Small intestine (tissue), 7 donors: ENCODE measurements around the gene SETBP1. TPM values are rescaled to one million over a fixed set of nuclear protein-coding genes. Genes with fewer than 3 reads are reported as not detected.
"Not testable (repeated sequence)": the region's sequence is repeated elsewhere in the genome, so short reads cannot be mapped to it uniquely, and the experiment has no call there.

Experiments used
- DNase-seq, 2 donors: peaks; one replicate each; pipeline versions ENCODE4 v3.0.0 to v3.0.0-alpha.2; 2013
- FAIRE-seq: peaks from 2 replicates; lab custom pipeline; 2012; peaks lifted over from hg19 to GRCh38; lab: Jason Lieb, UNC
- H3K27ac ChIP-seq, 3 donors: one replicate each; pipeline ENCODE4 v1.5.1; 2013; ENCODE audit warnings: low read length in 2 of 3, mild to moderate bottlenecking in 2 of 3, control low read depth in 1 of 3, inconsistent platforms in 1 of 3, low read depth in 1 of 3, moderate library complexity in 1 of 3
- H3K27me3 ChIP-seq, 3 donors: one replicate each; pipeline ENCODE4 v1.6.1; 2013; ENCODE audit warnings: low read length in 3 of 3, inconsistent platforms in 1 of 3; ENCODE audit not compliant: control insufficient read depth in 3 of 3, insufficient read depth in 3 of 3
- H3K36me3 ChIP-seq, 3 donors: one replicate each; pipeline ENCODE4 v1.6.1; 2013; ENCODE audit warnings: low read length in 3 of 3, inconsistent platforms in 1 of 3, low read depth in 1 of 3, mild to moderate bottlenecking in 1 of 3, moderate library complexity in 1 of 3; ENCODE audit not compliant: control insufficient read depth in 3 of 3, insufficient read depth in 2 of 3
- H3K4me1 ChIP-seq, 3 donors: one replicate each; pipeline ENCODE4 v1.6.1; 2013; ENCODE audit warnings: low read length in 2 of 3, inconsistent platforms in 1 of 3, low read depth in 1 of 3, mild to moderate bottlenecking in 1 of 3, moderate library complexity in 1 of 3; ENCODE audit not compliant: control insufficient read depth in 3 of 3, insufficient read depth in 2 of 3
- H3K4me3 ChIP-seq, 3 donors: one replicate each; pipeline ENCODE4 v1.5.1; 2013; ENCODE audit warnings: low read length in 3 of 3, control low read depth in 1 of 3, inconsistent platforms in 1 of 3, low read depth in 1 of 3, mild to moderate bottlenecking in 1 of 3, moderate library complexity in 1 of 3
- H3K9me3 ChIP-seq, 2 donors: one replicate each; pipeline ENCODE4 v1.6.1; 2013; ENCODE audit warnings: low read depth in 1 of 2, low read length in 1 of 2; ENCODE audit not compliant: control insufficient read depth in 2 of 2, insufficient read depth in 1 of 2
- WGBS, 3 donors: extraction: QIAGEN DNeasy Blood & Tissue Kit; methylation state at CpG; one replicate each; pipeline ENCODE4 v1.1.7; 2013; 5-methylcytosine and 5-hydroxymethylcytosine counted together
- polyA plus RNA-seq, 4 donors: library from polyadenylated mRNA; stranded (reverse) in 3 of 4; unstranded in 1 of 4; fragments of 200-250 nt in 3 of 4; fragments of 120-200 nt in 1 of 4; gene quantifications; one replicate each; pipeline versions ENCODE4 v1.2.1 to v1.2.3, GENCODE V29; 2013
- donor health status: healthy with polysubstance abuse.
- donor health status: control.
- donor health status: control.
- donor health status: Bipolar disorder and iron deficiency.
- donor health status: healthy.

SETBP1 gene
- polyA plus RNA-seq, 4 donors = 0.54 to 5.8 (median 1.8) TPM; not detected in 1

DNA sequence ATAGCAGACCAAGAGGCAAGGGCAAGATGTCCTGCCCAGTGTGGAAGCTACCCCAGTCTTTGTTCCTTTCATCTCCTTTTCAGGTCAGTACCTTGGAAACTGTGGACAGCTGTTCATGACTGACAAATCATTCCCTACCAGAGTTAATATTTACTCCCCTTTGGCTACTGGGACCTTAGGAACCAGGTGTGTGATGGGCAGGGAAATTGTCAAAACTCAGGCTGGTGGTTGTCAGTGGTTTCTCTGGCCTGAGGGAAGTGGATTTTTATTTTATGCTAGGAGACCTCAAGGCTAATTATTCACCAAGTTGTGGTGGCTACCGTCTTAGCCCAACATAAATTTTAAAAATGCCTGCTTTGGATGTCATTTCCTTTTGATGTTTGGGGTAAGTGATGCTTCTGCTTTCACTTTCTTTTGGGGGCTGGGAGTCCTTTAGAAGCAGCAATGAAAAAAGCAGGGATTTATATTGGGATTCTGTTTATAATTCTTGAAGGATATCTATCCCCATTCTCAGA lies 119.3 kb downstream of the SETBP1 start:
- no peak for FAIRE-seq
- peaks cover 0 to 67% (median 2%) of the 10 kb centered on the region in 3 donors for H3K4me1 ChIP-seq
- H3K36me3 ChIP-seq = no peaks in the 10 kb centered on the region

GRCh38 chr18:44800766-44801165 lies 120.1 kb downstream of the SETBP1 start:
- 95 to 97% (median 95%) methylated on average over 8 of the region's 8 CpGs for WGBS, 3 donors
- H3K4me1 ChIP-seq = peaks cover 0 to 71% (median 2%) of the 10 kb centered on the region in 3 donors
- not testable (repeated sequence) for FAIRE-seq

More for the DNA sequence above, 119.3 kb downstream of the SETBP1 start:
- WGBS, 3 donors = 7 to 56% (median 19%) methylated on average over 1 of the region's 1 CpG
- Histone ChIP-seq H3K9me3 (no peaks in the 10 kb centered on the region), H3K27ac (no peak overlapping the region), H3K4me3 (no peak overlapping the region), H3K27me3 (no peaks in the 10 kb centered on the region)
- no peak for DNase-seq

DNA sequence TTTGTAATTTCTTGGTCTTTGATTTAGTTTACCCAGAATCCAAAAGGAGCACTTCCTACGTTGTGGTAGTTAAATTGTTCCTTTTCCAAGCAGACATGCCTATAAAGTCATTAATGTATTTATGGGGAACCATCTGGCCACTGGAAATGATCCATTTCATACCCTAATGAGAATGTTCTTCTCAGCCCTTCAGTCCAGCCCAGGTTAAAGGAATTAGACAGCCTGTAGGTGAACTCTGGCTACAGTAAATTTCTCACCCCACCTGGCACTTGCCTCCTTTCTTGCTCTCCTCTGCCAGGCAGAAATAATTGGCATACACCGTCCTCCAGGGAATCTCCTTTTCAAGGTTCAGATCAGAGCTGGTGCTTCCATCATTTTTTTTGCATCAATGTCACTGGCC lies 121.1 kb downstream of the SETBP1 start:
- Histone ChIP-seq H3K27me3 (no peaks in the 10 kb centered on the region), H3K27ac (no peak overlapping the region), H3K9me3 (no peaks in the 10 kb centered on the region), H3K4me3 (no peak overlapping the region), H3K4me1 (peaks cover 0 to 65% (median 4%) of the 10 kb centered on the region in 3 donors), H3K36me3 (no peaks in the 10 kb centered on the region)
- 75 to 82% (median 81%) methylated on average over 2 of the region's 2 CpGs for WGBS, 3 donors
- DNase-seq = no peak
- no peak for FAIRE-seq

More at GRCh38 chr18:44800766-44801165, 120.1 kb downstream of the SETBP1 start:
- not testable (repeated sequence) for DNase-seq, H3K9me3 ChIP-seq, H3K36me3 ChIP-seq, H3K27ac ChIP-seq, H3K4me3 ChIP-seq, H3K27me3 ChIP-seq

DNA sequence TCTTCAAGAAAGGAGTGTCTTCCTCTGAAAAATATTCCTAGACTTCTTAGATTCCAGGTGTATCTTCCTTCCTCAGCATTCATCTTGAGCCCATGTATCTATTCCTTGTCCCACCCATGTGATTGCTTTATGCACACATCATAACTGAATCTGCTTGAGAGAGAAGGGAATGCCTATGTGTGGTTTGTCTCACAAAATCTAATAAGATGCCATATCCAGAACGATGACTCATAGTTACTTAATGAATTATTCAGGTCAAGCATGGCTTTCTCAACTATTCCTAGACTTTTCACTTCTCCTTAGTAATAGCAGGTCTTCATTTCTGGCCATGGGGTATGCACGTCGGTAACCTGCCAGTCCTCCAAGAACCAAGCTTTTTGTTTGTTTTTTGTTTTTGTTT lies 121.8 kb downstream of the SETBP1 start:
- Histone ChIP-seq H3K4me3 (no peak overlapping the region), H3K9me3 (no peaks in the 10 kb centered on the region), H3K4me1 (peaks cover 0 to 60% (median 6%) of the 10 kb centered on the region in 3 donors), H3K36me3 (no peaks in the 10 kb centered on the region), H3K27ac (peak overlapping the region in 2 of 3 donors; percentile 74 to 82), H3K27me3 (no peaks in the 10 kb centered on the region)
- WGBS, 3 donors = 75 to 82% (median 78%) methylated on average over 3 of the region's 3 CpGs
- no peak for DNase-seq
- no peak for FAIRE-seq

DNA sequence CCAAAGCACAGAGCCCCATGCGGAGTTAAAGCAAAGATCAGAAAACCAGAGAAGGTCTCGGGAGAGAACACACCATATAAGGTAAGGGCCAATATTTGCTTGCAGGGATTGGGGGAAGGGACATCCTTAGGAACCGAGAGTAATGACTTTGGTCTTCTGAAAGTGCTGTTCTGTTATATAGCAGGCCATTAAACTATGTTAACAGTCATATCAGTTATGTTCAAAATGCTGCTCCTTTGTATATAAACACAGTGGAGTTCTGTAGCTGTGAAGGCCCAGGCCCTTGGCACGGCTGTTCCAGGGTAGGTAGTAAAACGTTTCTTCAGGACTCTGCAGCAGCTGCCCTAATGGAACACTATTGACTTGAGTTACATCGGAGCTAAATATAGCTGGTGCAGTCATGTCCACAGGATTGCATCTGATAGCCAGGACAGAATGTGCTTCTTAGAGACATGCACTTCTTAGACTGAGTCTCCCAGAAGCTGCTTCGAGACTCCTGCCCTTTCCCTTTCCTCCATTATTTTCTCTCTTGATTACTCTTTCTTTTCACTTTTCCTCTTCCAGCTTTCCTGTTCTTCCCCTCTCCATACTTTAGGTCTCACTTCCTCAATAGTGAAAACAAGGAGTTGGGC lies 122.4 kb downstream of the SETBP1 start:
- H3K27me3 ChIP-seq = no peaks in the 10 kb centered on the region
- H3K27ac ChIP-seq = peak overlapping the region in 2 of 3 donors; percentile 74 to 82
- FAIRE-seq = no peak
- H3K9me3 ChIP-seq = peaks cover 0 to 2% of the 10 kb centered on the region in 2 donors
- H3K4me1 ChIP-seq = peaks cover 0 to 60% (median 6%) of the 10 kb centered on the region in 3 donors
- peak; percentile 62 to 85 for DNase-seq
- H3K36me3 ChIP-seq = no peaks in the 10 kb centered on the region
- no peak overlapping the region for H3K4me3 ChIP-seq
- 22 to 40% (median 32%) methylated on average over 7 of the region's 7 CpGs for whole genome bisulfite sequencing, 3 donors

DNA sequence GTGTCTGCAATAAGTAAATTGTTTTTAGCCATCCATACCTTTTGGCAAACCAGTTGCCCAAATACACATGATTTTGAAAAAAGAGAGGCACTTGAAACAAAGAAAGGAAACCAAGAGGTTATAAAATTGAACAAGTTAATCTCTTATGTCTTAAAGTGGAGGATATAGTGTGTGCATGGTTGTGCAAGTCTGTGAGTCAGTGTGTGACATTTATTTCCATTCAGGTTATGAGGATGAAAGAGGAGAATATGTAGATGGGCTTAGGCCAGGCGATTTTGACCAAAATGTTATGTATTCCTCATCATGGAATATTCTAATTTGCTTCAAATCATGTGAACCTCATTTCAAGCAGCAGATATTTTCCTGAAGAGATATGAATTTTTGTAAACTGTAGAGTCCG lies 123.3 kb downstream of the SETBP1 start:
- peaks cover 0 to 55% (median 6%) of the 10 kb centered on the region in 3 donors for H3K4me1 ChIP-seq
- H3K27me3 ChIP-seq = no peaks in the 10 kb centered on the region
- 88 to 95% (median 90%) methylated on average over 2 of the region's 2 CpGs for WGBS, 3 donors
- FAIRE-seq (no peak), DNase-seq (no peak)
- peak overlapping the region in 1 of 3 donors; percentile 74 for H3K27ac ChIP-seq
- peaks cover 0 to 2% of the 10 kb centered on the region in 2 donors for H3K9me3 ChIP-seq
- no peaks in the 10 kb centered on the region for H3K36me3 ChIP-seq
- no peak overlapping the region for H3K4me3 ChIP-seq

GRCh38 chr18:44805176-44805575 lies 124.5 kb downstream of the SETBP1 start:
- no peak for FAIRE-seq
- Histone ChIP-seq H3K27ac (no peak overlapping the region), H3K27me3 (no peaks in the 10 kb centered on the region), H3K4me3 (no peak overlapping the region), H3K9me3 (peaks cover 0 to 2% of the 10 kb centered on the region in 2 donors), H3K36me3 (no peaks in the 10 kb centered on the region), H3K4me1 (peaks cover 0 to 44% (median 6%) of the 10 kb centered on the region in 3 donors)
- WGBS, 3 donors = 51 to 74% (median 55%) methylated on average over 3 of the region's 3 CpGs
- no peak for DNase-seq

DNA sequence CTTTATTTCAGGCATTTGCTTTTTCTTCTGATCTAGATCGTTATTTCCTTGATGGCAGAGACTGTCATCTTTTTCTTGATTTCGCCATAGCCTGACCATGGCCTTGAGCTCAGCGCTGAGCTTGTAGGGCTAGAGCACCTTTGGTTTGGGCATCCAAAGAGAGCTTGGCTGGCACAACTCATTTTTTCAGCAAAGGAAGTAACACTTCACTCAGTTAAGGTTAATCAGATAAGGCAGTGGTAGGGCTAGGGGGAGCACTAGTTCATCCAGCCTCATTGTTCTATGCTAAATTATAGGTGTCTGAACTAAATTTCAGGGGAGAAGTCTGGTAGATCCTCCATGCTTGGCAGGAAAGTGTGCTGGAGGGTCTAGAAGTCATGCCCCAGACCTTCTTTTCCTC lies 125.0 kb downstream of the SETBP1 start:
- Histone ChIP-seq H3K27ac (no peak overlapping the region), H3K4me3 (no peak overlapping the region), H3K4me1 (peaks cover 0 to 44% (median 6%) of the 10 kb centered on the region in 3 donors), H3K27me3 (no peaks in the 10 kb centered on the region), H3K9me3 (peaks cover 0 to 2% of the 10 kb centered on the region in 2 donors), H3K36me3 (no peaks in the 10 kb centered on the region)
- FAIRE-seq (no peak), DNase-seq (no peak)
- WGBS, 3 donors = 79 to 97% (median 84%) methylated on average over 3 of the region's 3 CpGs
